ENCODE data around the gene SGTA.

Gene SGTA

DNA sequence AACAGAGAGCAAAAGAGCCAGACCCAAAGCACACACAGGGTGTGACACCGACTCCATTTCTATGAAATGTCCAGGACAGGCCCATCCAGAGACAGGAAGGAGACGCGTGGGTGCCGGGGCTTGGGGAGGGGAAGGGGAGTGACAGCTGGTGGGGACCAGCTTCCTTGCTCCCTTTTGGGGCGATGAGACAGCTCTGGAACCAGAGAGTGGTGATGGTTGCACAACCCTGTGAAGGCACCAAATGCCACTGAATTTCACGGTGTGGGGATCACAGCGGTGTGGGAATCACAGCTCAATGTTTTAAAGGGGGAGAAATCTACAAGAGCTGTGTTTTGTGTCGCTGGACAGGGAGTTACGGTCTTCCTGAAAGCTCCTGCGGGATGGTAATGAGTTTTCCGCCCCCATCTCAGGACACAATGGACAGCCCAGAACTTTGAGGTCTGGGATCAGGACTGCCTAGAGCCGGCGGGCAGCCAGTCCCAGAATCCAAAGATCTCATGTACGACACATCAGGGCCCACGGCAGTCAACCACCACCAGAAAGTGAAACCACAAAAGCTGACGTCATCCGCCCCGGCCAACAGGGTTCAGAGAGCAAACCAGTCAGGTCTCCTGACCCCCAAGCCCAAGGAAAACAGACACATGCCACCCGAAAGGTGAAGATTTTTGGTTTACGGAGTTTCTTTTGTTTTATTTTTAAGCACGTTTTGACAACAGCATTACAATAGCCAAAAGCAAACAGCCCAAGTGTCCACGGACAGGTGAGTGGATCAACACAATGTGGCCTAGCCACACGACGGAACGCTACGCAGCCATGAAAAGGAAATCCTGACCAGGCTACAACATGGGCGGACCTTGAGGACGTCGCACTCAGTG, 7.3 kb downstream of the SGTA start:
- TF ChIP-seq SIN3A (IDR thresholded peaks at IDR 0.05; ENCODE audit: borderline replicate concordance, insufficient read depth, low read length): no peak

DNA sequence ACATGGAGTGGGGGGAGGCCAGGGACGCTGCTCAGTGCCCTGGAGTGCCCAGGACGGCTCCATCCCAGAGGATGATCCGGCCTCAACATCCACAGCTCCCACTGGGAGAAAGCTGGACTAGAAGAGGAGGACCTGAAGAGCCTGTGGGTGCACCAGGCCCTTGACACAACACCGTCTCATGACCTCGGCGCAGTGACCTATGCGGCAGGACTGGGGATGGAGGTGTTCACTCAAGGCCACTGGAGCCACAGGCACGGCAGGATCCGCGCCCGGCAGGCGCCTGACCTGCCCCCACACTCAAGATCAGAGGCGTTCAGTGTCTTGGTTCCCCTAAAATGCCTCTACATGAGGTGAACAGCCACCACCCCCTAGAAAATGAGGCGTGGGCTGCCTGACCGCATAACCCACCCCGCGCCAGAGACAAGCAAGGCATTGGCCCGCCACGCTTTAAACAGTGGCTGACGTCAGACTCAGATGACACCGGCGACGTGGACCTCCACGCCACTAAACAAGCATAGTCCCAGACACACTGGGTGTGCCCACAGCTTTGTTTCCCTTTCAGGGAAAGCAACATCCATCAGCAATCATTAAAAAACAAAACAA, 8.0 kb downstream of the SGTA start:
- TF ChIP-seq FOXP2 (optimal IDR thresholded peaks at IDR 0.05; ENCODE audit: borderline replicate concordance, extremely low read depth, extremely low read length, insufficient read depth): no peak
- TF ChIP-seq, protein P1, sequence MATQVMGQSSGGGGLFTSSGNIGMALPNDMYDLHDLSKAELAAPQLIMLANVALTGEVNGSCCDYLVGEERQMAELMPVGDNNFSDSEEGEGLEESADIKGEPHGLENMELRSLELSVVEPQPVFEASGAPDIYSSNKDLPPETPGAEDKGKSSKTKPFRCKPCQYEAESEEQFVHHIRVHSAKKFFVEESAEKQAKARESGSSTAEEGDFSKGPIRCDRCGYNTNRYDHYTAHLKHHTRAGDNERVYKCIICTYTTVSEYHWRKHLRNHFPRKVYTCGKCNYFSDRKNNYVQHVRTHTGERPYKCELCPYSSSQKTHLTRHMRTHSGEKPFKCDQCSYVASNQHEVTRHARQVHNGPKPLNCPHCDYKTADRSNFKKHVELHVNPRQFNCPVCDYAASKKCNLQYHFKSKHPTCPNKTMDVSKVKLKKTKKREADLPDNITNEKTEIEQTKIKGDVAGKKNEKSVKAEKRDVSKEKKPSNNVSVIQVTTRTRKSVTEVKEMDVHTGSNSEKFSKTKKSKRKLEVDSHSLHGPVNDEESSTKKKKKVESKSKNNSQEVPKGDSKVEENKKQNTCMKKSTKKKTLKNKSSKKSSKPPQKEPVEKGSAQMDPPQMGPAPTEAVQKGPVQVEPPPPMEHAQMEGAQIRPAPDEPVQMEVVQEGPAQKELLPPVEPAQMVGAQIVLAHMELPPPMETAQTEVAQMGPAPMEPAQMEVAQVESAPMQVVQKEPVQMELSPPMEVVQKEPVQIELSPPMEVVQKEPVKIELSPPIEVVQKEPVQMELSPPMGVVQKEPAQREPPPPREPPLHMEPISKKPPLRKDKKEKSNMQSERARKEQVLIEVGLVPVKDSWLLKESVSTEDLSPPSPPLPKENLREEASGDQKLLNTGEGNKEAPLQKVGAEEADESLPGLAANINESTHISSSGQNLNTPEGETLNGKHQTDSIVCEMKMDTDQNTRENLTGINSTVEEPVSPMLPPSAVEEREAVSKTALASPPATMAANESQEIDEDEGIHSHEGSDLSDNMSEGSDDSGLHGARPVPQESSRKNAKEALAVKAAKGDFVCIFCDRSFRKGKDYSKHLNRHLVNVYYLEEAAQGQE (IDR thresholded peaks at IDR 0.05; ENCODE audit: insufficient read depth in 1 of 2, low read depth in 2 of 2, low read length in 2 of 2): no peak
- no peak for TF ChIP-seq TAF1 (IDR thresholded peaks at IDR 0.05; ENCODE audit: borderline replicate concordance, insufficient read depth, low read length)
- no peak for TF ChIP-seq POLR2AphosphoS5 (IDR thresholded peaks at IDR 0.05; ENCODE audit: low read depth, low read length)
- TF ChIP-seq SIN3A (IDR thresholded peaks at IDR 0.05; ENCODE audit: borderline replicate concordance, insufficient read depth, low read length): no peak

DNA sequence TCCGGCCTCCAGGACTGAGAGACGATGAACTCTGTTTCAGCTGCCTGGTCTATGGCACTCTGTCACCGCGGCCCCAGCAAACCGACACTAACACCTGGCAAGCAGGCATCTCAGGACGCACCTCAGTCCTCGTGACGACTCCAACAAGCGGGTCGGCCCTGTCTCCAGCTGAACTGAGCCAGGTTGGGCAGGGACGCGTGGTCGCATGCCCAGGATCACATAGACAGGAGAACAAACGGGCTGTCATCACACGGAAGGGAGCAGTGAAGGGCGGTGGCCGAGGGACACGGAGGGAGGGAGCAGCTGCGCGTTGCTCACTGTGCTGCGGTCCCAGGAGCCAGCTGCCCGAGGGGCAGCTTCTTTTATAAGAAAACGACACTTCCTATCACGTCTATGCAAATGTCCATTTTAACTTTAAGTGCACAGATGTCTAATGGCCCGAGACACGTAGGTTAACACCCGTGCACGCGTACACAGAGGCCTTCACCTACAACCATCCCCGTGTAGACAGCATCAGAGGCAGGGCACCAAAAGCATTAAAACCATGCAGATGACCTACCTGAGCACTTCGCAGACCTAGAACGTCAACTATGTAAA, 8.9 kb downstream of the SGTA start:
- TF ChIP-seq POLR2AphosphoS5 (IDR thresholded peaks at IDR 0.05; ENCODE audit: low read depth, low read length): no peak
- TF ChIP-seq SIN3A (IDR thresholded peaks at IDR 0.05; ENCODE audit: borderline replicate concordance, insufficient read depth, low read length): no peak
- TF ChIP-seq, protein P1 (IDR thresholded peaks at IDR 0.05; ENCODE audit: insufficient read depth in 1 of 2, low read depth in 2 of 2, low read length in 2 of 2): no peak
- TF ChIP-seq TAF1 (IDR thresholded peaks at IDR 0.05; ENCODE audit: borderline replicate concordance, insufficient read depth, low read length): no peak
- no peak for TF ChIP-seq FOXP2 (optimal IDR thresholded peaks at IDR 0.05; ENCODE audit: borderline replicate concordance, extremely low read depth, extremely low read length, insufficient read depth)

DNA sequence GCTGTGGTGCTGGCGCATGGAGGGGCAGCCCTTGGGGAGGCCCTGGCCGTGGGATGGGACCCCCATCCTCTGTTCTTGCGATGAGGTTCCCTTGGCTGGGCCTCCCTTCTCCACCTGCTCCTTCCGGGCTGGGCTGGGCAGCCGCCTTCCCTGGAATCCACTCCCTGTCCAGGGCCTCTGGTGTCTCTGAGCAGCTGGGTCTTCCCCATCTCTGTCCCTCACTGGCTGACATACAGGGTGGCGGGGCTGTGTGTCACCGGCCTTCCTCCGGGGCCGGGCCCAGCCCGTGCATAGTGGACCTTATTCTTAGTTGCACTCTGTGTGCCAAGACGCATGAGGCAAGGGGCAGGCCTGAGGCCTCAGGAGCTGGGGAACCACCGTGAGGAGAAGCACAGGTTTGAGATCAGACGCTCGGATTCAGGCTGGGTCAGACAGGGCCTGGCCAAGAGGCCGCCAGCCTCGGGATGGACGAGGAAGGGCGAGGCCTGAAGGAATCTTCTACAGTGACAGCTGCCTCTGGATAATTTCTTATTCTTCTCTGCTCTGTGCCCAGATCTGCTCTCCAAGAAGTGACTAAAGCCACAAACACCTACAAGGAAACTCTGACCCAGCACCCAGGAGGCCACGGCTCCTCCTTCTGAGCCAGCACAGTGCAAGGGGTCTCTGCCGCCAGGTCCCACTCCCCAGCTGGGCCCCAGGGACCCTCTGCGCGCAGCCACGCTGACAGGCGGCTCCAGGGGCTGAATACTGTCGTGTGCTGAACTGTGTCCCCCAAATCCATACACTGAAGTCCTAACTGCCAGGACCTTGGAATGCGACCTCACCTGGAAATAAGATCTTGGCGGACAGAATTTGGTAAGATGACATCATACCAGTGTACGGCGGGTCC, 11.0 kb downstream of the SGTA start:
- TF ChIP-seq, protein P1 (IDR thresholded peaks at IDR 0.05; ENCODE audit: insufficient read depth in 1 of 2, low read depth in 2 of 2, low read length in 2 of 2): no peak
- no peak for TF ChIP-seq POLR2AphosphoS5 (IDR thresholded peaks at IDR 0.05; ENCODE audit: low read depth, low read length)
- TF ChIP-seq FOXP2 (optimal IDR thresholded peaks at IDR 0.05; ENCODE audit: borderline replicate concordance, extremely low read depth, extremely low read length, insufficient read depth): no peak
- no peak for TF ChIP-seq TAF1 (IDR thresholded peaks at IDR 0.05; ENCODE audit: borderline replicate concordance, insufficient read depth, low read length)
- TF ChIP-seq SIN3A (IDR thresholded peaks at IDR 0.05; ENCODE audit: borderline replicate concordance, insufficient read depth, low read length): no peak

Data from PFSK-1 (cell line).